Suprapubic skin (tissue), 4 donors: Measurements from ENCODE around the gene GRXCR1. TPM values are rescaled to one million over a fixed set of nuclear protein-coding genes. Genes with fewer than 3 reads are reported as not detected.

Experiments
- DNase-seq, 2 donors: peaks; one replicate each; pipeline ENCODE4 v3.0.0-alpha.2; 2019; ENCODE audit warnings: low spot score in 2 of 2
- H3K27ac ChIP-seq: fragments of 200-600 bp; sonication (generic); one replicate; pipeline ENCODE4 v1.5.1; 2019
- H3K27me3 ChIP-seq: fragments of 200-600 bp; sonication (generic); one replicate; pipeline ENCODE4 v1.5.1; 2019
- H3K36me3 ChIP-seq: fragments of 200-600 bp; sonication (generic); one replicate; pipeline ENCODE4 v1.5.1; 2019
- H3K4me1 ChIP-seq: fragments of 200-600 bp; sonication (generic); one replicate; pipeline ENCODE4 v1.5.1; 2019
- H3K4me3 ChIP-seq: fragments of 200-600 bp; sonication (generic); one replicate; pipeline ENCODE4 v1.5.1; 2019; ENCODE audit warnings: mild to moderate bottlenecking
- H3K9me3 ChIP-seq: fragments of 200-600 bp; sonication (generic); one replicate; pipeline ENCODE4 v1.5.1; 2019
- EP300 ChIP-seq: sonication (generic); formaldehyde crosslinking; IDR thresholded peaks from one replicate; pipeline ENCODE4 v1.6.1; 2017; ENCODE audit warnings: antibody characterized with exemption
- POLR2A ChIP-seq, 2 donors: fragments of 450-650 bp; IDR thresholded peaks; one replicate each; pipeline ENCODE4 v1.6.1; 2017; ENCODE audit warnings: antibody characterized with exemption in 2 of 2, mild to moderate bottlenecking in 2 of 2, moderate library complexity in 2 of 2
- POLR2AphosphoS5 ChIP-seq, 3 donors: sonication (generic); formaldehyde crosslinking; IDR thresholded peaks; one replicate each; pipeline ENCODE4 v1.6.1; 2017; ENCODE audit warnings: antibody characterized with exemption in 3 of 3
- WGBS: methylation state at CpG from one replicate; pipeline ENCODE4 v1.1.5; 2018; 5-methylcytosine and 5-hydroxymethylcytosine counted together
- total RNA-seq, 4 donors: library from RNA; depleted of rRNA; stranded (reverse); fragments of >200 nt; gene quantifications; one replicate each; pipeline ENCODE4 v1.1.0, GENCODE V29; 2016
- TF ChIP-seq, protein P1 (sequence below), 2 donors: fragments of 200-600 bp in 1 of 2; fragments of 450-650 bp in 1 of 2; sonication (generic) in 1 of 2; IDR thresholded peaks; one replicate each; pipeline ENCODE4 v1.5.1; 2016 to 2019; ENCODE audit warnings: antibody characterized with exemption in 2 of 2, mild to moderate bottlenecking in 1 of 2, moderate library complexity in 1 of 2

Gene GRXCR1
- total RNA-seq, 4 donors from 2014 or later: not detected

DNA sequence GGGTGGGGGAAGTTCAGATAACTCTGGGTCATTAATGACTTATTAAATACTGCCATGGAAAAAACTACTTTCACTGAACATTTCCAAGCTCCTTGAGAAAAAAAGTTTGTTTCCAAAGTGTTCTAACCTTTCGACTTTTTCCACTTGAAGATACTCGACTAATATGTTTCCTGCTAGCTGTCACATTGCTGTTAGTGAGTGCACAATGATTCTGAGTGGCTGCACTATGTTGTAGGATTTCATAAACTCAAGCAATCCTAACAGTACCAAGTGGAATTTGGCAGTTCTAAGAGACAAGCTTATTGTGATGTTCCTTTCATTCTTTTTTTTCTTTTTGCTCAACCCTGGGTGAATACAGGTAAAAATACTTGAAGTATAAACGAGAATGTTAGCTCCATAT is 33.4 kb downstream of the GRXCR1 start:
- no peak for TF ChIP-seq POLR2A (IDR thresholded peaks at IDR 0.05)
- TF ChIP-seq POLR2AphosphoS5 (IDR thresholded peaks at IDR 0.05): no peak
- TF ChIP-seq, protein P1, sequence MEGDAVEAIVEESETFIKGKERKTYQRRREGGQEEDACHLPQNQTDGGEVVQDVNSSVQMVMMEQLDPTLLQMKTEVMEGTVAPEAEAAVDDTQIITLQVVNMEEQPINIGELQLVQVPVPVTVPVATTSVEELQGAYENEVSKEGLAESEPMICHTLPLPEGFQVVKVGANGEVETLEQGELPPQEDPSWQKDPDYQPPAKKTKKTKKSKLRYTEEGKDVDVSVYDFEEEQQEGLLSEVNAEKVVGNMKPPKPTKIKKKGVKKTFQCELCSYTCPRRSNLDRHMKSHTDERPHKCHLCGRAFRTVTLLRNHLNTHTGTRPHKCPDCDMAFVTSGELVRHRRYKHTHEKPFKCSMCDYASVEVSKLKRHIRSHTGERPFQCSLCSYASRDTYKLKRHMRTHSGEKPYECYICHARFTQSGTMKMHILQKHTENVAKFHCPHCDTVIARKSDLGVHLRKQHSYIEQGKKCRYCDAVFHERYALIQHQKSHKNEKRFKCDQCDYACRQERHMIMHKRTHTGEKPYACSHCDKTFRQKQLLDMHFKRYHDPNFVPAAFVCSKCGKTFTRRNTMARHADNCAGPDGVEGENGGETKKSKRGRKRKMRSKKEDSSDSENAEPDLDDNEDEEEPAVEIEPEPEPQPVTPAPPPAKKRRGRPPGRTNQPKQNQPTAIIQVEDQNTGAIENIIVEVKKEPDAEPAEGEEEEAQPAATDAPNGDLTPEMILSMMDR (IDR thresholded peaks at IDR 0.05): no peak
- no peak for TF ChIP-seq EP300

GRCh38 chr4:42927946-42928345 is 35.4 kb downstream of the GRXCR1 start:
- no peak overlapping the region for H3K27ac ChIP-seq
- TF ChIP-seq POLR2A (IDR thresholded peaks at IDR 0.05): no peak
- no peak for TF ChIP-seq POLR2AphosphoS5 (IDR thresholded peaks at IDR 0.05)
- TF ChIP-seq, protein P1 (IDR thresholded peaks at IDR 0.05): no peak
- TF ChIP-seq EP300: no peak
- DNase-seq: no peak
- no peaks in the 10 kb centered on the region for H3K27me3 ChIP-seq
- H3K4me1 ChIP-seq: no peaks in the 10 kb centered on the region
- no peaks in the 10 kb centered on the region for H3K9me3 ChIP-seq
- no peaks in the 10 kb centered on the region for H3K36me3 ChIP-seq
- WGBS: 65% methylated on average over 3 of the region's 3 CpGs
- H3K4me3 ChIP-seq: no peak overlapping the region

More for the DNA sequence above, 33.4 kb downstream of the GRXCR1 start:
- Histone ChIP-seq H3K4me3 (no peak overlapping the region), H3K27ac (no peak overlapping the region), H3K9me3 (no peaks in the 10 kb centered on the region), H3K4me1 (no peaks in the 10 kb centered on the region), H3K36me3 (no peaks in the 10 kb centered on the region), H3K27me3 (no peaks in the 10 kb centered on the region)
- WGBS: 67% methylated on average over 3 of the region's 3 CpGs
- DNase-seq: no peak

DNA sequence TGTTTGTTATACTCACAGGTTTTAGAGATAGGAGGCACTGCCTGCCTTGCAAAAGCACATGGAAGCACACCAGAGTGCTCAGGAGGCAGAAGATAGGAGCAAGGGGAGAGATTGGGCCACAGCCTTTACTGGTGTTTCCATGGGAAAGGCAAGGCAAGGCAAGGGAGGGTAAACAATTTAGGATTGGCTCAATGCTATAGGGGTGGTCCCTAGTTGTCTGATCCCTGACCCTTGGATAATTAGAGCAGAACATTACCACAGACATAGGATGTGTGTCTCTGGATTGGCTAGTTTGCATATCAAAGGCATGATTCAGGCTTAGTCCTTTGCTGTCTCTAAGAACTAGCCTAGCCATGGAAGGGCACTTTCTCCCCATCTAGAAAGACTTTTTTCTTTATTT is 36.1 kb downstream of the GRXCR1 start:
- TF ChIP-seq POLR2AphosphoS5 (IDR thresholded peaks at IDR 0.05) (no peak), POLR2A (IDR thresholded peaks at IDR 0.05) (no peak), EP300 (no peak)
- TF ChIP-seq, protein P1 (IDR thresholded peaks at IDR 0.05): no peak
- H3K9me3 ChIP-seq: no peaks in the 10 kb centered on the region
- no peaks in the 10 kb centered on the region for H3K4me1 ChIP-seq
- no peaks in the 10 kb centered on the region for H3K27me3 ChIP-seq
- no peaks in the 10 kb centered on the region for H3K36me3 ChIP-seq
- DNase-seq: no peak
- H3K27ac ChIP-seq: no peak overlapping the region
- no peak overlapping the region for H3K4me3 ChIP-seq

- Histone ChIP-seq H3K27me3 (no peaks in the 10 kb centered on the region), H3K4me1 (no peaks in the 10 kb centered on the region), H3K9me3 (no peaks in the 10 kb centered on the region), H3K4me3 (no peak overlapping the region), H3K27ac (no peak overlapping the region), H3K36me3 (no peaks in the 10 kb centered on the region)
- WGBS: 87% methylated on average over 1 of the region's 1 CpG
- no peak for DNase-seq
- TF ChIP-seq, protein P1 (IDR thresholded peaks at IDR 0.05): no peak
- TF ChIP-seq EP300 (no peak), POLR2AphosphoS5 (IDR thresholded peaks at IDR 0.05) (no peak), POLR2A (IDR thresholded peaks at IDR 0.05) (no peak)
These were observed 49.7 kb downstream of the GRXCR1 start for GRCh38 chr4:42942216-42942615.

GRCh38 chr4:42945874-42946273 is 53.4 kb downstream of the GRXCR1 start:
- Histone ChIP-seq H3K27ac (no peak overlapping the region), H3K9me3 (no peaks in the 10 kb centered on the region), H3K36me3 (no peaks in the 10 kb centered on the region), H3K4me1 (no peaks in the 10 kb centered on the region), H3K4me3 (no peak overlapping the region), H3K27me3 (no peaks in the 10 kb centered on the region)
- 57% methylated on average over 2 of the region's 2 CpGs for WGBS
- no peak for DNase-seq
- TF ChIP-seq POLR2A (IDR thresholded peaks at IDR 0.05) (no peak), EP300 (no peak), POLR2AphosphoS5 (IDR thresholded peaks at IDR 0.05) (no peak)
- TF ChIP-seq, protein P1 (IDR thresholded peaks at IDR 0.05): no peak
